HEK293T (cell line): ENCODE data around the gene SPSB1.

Experiments
- CTCF ChIA-PET: fragments of 350-600 bp; formaldehyde crosslinking; extraction: SDS; loops from one replicate; lab custom pipeline; 2021; ENCODE audit warnings: antibody characterized with exemption, inconsistent platforms; lab: Yijun Ruan, JAX
- POLR2A ChIA-PET: fragments of 350-600 bp; formaldehyde crosslinking; extraction: SDS; loops from one replicate; lab custom pipeline; 2020; ENCODE audit warnings: antibody characterized with exemption, inconsistent platforms; lab: Yijun Ruan, JAX
- DNase-seq: peaks from one replicate; pipeline ENCODE4 v3.0.0; 2012; ENCODE audit warnings: mixed read lengths; ENCODE audit errors: extremely low spot score
- ARNT ChIP-seq: fragments of 450-650 bp; IDR thresholded peaks from 2 replicates; pipeline ENCODE4 v1.6.1; 2017; ENCODE audit warnings: mild to moderate bottlenecking
- BHLHE40 ChIP-seq: fragments of 450-650 bp; IDR thresholded peaks from 2 replicates; pipeline ENCODE4 v1.6.1; 2016; ENCODE audit warnings: mild to moderate bottlenecking, moderate library complexity, borderline replicate concordance
- CTBP1 ChIP-seq: fragments of 450-650 bp; IDR thresholded peaks from 2 replicates; pipeline ENCODE4 v1.6.1; 2016; ENCODE audit warnings: borderline replicate concordance
- ELF4 ChIP-seq: fragments of 450-650 bp; IDR thresholded peaks from 2 replicates; pipeline ENCODE4 v1.6.1; 2017; ENCODE audit warnings: antibody characterized with exemption
- FOXA1 ChIP-seq: fragments of 450-650 bp; IDR thresholded peaks from 2 replicates; pipeline ENCODE4 v1.6.1; 2016; ENCODE audit warnings: mild to moderate bottlenecking
- FOXK2 ChIP-seq: fragments of 450-650 bp; IDR thresholded peaks from 2 replicates; pipeline ENCODE4 v1.6.1; 2016; ENCODE audit warnings: mild to moderate bottlenecking
- FOXM1 ChIP-seq: fragments of 450-650 bp; IDR thresholded peaks from 2 replicates; pipeline ENCODE4 v1.6.1; 2017; ENCODE audit warnings: mild to moderate bottlenecking, borderline replicate concordance
- HDGF ChIP-seq: fragments of 450-650 bp; IDR thresholded peaks from 2 replicates; pipeline ENCODE4 v1.6.1; 2017; ENCODE audit warnings: antibody characterized with exemption, borderline replicate concordance
- L3MBTL2 ChIP-seq: fragments of 450-650 bp; conservative IDR thresholded peaks from 2 replicates; pipeline ENCODE4 v1.6.1; 2016; ENCODE audit warnings: mild to moderate bottlenecking
- LEF1 ChIP-seq: fragments of 450-650 bp; IDR thresholded peaks from 2 replicates; pipeline ENCODE4 v1.6.1; 2017; ENCODE audit warnings: mild to moderate bottlenecking, borderline replicate concordance
- NFRKB ChIP-seq: fragments of 450-650 bp; IDR thresholded peaks from 2 replicates; pipeline ENCODE4 v1.6.1; 2016; ENCODE audit warnings: mild to moderate bottlenecking, moderate library complexity
- SP1 ChIP-seq: fragments of 450-650 bp; IDR thresholded peaks from 2 replicates; pipeline ENCODE4 v1.6.1; 2017
- SUZ12 ChIP-seq: fragments of 450-650 bp; IDR thresholded peaks from 2 replicates; pipeline ENCODE4 v1.6.1; 2016; ENCODE audit warnings: mild to moderate bottlenecking
- TARDBP ChIP-seq: fragments of 450-650 bp; IDR thresholded peaks from 2 replicates; pipeline ENCODE4 v1.6.1; 2016
- ZNF384 ChIP-seq: fragments of 450-650 bp; IDR thresholded peaks from 2 replicates; pipeline ENCODE4 v1.6.1; 2016
- TF ChIP-seq, protein P1 (sequence below): fragments of 450-650 bp; IDR thresholded peaks from 2 replicates; pipeline ENCODE4 v1.6.1; 2016

The SPSB1 gene

DNA sequence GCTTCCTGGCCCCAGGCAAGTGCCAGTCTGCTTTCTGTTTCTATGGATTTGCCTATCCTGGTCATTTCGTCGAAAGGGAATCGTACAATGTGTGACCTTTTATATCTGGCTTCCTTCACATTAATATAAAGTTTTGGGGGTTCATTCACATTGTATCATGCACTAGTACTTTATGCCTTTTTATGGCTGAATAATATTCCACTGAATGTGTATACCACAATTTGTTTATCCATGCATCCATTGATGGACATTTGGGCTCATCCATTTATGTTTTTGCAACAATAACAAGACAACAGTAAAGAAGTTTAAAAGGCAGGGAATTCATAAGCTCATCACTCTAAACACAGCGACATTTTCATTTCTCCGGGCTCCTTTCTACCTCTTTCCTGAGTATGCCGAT lies 50.6 kb downstream of the SPSB1 start:
- DNase-seq: no peak
- TF ChIP-seq SP1: no peak
- TF ChIP-seq FOXK2: no peak
- TF ChIP-seq LEF1: no peak
- TF ChIP-seq ELF4: no peak
- POLR2A ChIA-PET: no interaction called here
- CTCF ChIA-PET: no interaction called here

DNA sequence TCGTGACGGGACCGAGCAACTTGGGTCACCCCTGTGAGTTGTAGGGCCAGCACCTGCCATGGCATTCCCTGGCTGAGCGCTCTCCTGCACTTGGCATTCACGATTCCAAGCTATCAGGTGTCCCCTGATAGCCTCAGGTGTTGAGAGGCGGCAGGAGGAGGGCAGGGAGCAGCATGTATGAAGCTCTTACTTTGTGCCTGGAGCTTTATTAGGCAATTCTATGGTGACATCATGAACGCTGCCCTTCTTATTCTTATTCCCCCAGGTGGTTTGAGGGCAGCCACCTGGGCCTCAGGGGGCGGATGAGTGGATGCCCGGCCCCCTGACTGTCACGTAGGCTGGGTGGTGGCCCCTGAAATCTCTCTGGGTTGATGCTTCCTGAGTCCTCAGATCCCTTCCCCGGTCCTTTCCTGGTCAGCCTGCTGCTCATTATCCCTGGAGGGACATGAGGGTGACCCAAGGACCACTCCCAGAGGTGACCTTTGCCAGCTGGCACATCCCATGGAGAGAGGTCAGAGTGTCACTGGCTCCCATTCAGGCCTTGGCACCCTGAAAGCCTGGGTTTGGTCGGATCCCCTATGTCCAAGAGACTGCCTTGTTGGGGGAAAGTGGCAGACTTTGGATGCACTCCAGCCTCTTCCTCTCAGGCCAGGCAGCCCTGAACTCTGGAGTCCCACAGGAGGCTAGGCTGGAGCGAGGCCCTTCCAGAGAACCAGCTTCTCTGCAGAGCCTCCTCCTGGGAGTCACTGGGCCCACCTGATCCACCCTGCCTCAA lies 51.9 kb downstream of the SPSB1 start:
- CTCF ChIA-PET: no interaction called here
- no peak for TF ChIP-seq FOXM1
- TF ChIP-seq ZNF384: no peak
- TF ChIP-seq NFRKB: no peak
- TF ChIP-seq ELF4: no peak
- no peak for TF ChIP-seq TARDBP
- TF ChIP-seq HDGF: no peak
- TF ChIP-seq LEF1: no peak
- no peak for TF ChIP-seq FOXK2
- no peak for TF ChIP-seq SP1
- no peak for TF ChIP-seq BHLHE40
- POLR2A ChIA-PET: no interaction called here
- DNase-seq: no peak

DNA sequence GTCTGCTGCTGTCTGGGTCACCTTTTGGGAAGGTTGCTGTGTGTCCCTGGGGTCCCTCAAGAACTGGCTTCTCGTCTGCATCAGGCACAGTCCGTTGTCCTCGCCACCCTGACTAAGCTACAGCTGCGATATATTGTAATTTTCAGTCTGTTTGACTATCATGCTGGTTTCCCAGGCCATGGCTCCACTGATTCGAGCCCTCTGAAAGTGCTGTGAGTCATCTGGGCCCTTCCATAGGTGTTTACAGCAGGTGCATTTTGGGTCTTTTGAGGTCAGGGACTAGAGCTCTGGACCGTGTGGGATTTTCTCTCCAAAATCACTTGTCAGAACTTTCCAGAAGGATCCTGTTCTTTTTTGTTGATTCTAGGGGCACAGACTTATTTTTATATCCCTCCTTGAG lies 52.8 kb downstream of the SPSB1 start:
- ChIA-PET POLR2A (no interaction called here), CTCF (no interaction called here)
- no peak for DNase-seq
- TF ChIP-seq NFRKB (no peak), SUZ12 (no peak), FOXA1 (no peak), CTBP1 (no peak), LEF1 (no peak), FOXM1 (no peak), HDGF (no peak), L3MBTL2 (no peak), ZNF384 (no peak), SP1 (no peak), ELF4 (no peak), TARDBP (no peak), ARNT (no peak), FOXK2 (no peak)
- TF ChIP-seq, protein P1, sequence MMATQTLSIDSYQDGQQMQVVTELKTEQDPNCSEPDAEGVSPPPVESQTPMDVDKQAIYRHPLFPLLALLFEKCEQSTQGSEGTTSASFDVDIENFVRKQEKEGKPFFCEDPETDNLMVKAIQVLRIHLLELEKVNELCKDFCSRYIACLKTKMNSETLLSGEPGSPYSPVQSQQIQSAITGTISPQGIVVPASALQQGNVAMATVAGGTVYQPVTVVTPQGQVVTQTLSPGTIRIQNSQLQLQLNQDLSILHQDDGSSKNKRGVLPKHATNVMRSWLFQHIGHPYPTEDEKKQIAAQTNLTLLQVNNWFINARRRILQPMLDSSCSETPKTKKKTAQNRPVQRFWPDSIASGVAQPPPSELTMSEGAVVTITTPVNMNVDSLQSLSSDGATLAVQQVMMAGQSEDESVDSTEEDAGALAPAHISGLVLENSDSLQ: no peak

DNA sequence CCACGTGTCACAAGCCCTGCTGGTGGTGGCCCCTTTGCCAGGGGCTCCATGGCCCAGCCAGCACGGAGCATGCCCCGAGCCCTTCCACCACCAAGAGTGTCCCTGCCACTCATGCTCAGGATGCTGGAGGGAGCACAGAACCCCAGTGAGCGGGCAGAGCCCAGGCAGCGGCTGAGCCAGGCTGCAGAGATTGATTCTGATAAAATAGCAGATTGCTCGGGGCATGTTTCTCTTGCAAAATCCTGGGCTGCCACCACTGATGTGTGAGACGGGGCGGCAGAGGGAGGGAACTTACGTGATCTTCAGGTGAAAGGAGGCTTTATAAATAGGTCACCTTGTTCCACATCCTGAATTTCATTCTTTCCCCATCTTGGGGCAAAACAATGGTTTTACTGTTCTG lies 53.2 kb downstream of the SPSB1 start:
- no peak for DNase-seq
- POLR2A ChIA-PET: no interaction called here
- CTCF ChIA-PET: no interaction called here
- TF ChIP-seq SUZ12 (no peak), SP1 (no peak), ARNT (no peak), HDGF (no peak), LEF1 (no peak)
- TF ChIP-seq, protein P1: no peak

DNA sequence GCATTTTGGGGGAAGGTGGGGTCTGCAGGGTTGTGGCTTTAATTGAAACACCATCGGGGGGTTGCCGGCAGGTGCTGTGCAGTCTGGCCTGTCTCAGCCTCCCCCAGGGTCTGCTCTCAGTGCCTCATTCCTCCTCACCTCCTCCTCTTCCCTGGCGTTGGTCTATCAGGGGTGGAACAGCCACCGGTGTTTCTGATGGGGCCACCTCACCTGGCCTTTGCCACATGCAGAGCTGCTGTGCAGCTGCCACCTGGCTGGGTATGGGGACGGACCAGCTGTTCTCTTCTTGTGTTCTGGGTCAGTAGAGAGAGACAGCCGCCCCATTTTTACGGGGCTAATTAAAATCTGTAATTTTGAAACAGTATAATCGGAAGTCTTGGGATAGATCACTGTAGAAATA lies 53.9 kb downstream of the SPSB1 start:
- ChIA-PET CTCF (interaction anchor here (0.5 to 0.6 kb wide), 2 partner anchors 116 to 299 kb away, joined by 3 read pairs; no protein-coding TSS in a partner anchor), POLR2A (no interaction called here)
- no peak for DNase-seq
- TF ChIP-seq FOXA1 (no peak), ELF4 (no peak), ZNF384 (no peak), FOXK2 (no peak), SUZ12 (no peak), LEF1 (no peak), NFRKB (no peak), SP1 (no peak), L3MBTL2 (no peak), BHLHE40 (no peak), HDGF (no peak)
- TF ChIP-seq, protein P1: no peak

DNA sequence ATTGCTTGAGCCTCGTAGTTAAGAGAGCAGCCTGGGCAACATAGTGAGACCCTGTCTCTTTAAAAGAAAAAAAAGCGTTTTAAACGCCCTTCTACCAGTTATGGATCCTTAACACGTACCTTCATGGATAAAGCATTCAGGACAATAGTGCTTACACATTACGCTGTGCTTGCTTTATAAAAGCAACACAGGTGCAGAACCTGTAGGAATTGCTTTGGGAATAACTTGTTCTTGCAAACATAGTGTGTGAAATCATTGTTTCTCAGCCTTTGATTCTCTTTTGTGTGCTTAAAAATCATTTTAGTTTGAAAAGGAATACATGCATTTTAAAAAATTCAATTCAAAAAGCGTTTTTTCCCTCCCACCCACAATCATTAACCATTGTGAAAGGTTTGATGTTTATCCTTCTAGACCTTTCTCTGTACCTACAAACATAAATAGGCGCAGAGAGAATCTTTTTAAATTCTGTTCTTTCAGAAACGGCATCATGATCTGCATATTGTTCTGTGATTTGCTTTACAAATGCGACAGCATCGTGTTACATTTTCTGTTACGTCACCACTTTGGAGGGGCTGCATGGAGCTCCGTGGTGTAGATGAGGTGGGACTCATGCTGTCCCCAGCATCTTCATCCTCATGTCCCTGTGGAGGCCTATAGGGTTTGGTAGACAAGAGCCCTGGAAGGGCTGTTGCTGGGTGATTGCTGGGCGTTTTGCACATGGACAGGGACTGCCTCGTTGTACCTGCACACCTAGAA lies 54.6 kb downstream of the SPSB1 start:
- ChIA-PET CTCF (interaction anchor here (0.5 to 0.6 kb wide), 2 partner anchors 115 to 298 kb away, joined by 3 read pairs; no protein-coding TSS in a partner anchor), POLR2A (no interaction called here)
- TF ChIP-seq SUZ12: no peak
- no peak for DNase-seq
